Kidney capillary endothelial cell (primary cell): ENCODE data around the gene MIF4GD.
"Not testable (repeated sequence)": the region's sequence is repeated elsewhere in the genome, so short reads cannot be mapped to it uniquely, and the experiment has no call there.

ENCODE experiments used
- DNase-seq: peaks from one replicate; pipeline ENCODE4 v3.0.0-alpha.2; 2018; ENCODE audit warnings: low spot score

Gene MIF4GD

DNA sequence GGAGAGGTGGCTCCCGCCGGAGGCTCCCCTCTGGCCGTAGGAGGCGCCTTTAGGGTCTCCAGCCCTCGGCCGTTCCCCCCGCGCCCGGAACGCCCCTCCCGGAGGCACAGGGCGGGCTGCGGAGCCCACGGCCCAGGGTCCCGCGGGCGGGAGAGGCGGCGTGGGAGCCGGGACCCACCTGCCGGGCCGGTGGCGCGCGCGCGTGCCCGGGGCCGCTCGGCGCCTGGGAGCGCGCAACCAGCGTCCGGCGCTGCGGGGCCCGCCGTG is at the start of gene MIF4GD:
MIF4GD (minus strand) TSS at position 266 of the 267 bp plus-strand sequence. CDS start 1,036 bp downstream, outside the sequence.
- DNase-seq, result no peak

- DNase-seq, result no peak
Measured at GRCh38 chr17:75319904-75320691, 49.1 kb upstream of the MIF4GD start.

- DNase-seq, result no peak
Measured at GRCh38 chr17:75318615-75319222, 47.7 kb upstream of the MIF4GD start.

- DNase-seq, result no peak
Measured at GRCh38 chr17:75318211-75318610, 47.2 kb upstream of the MIF4GD start.

DNA sequence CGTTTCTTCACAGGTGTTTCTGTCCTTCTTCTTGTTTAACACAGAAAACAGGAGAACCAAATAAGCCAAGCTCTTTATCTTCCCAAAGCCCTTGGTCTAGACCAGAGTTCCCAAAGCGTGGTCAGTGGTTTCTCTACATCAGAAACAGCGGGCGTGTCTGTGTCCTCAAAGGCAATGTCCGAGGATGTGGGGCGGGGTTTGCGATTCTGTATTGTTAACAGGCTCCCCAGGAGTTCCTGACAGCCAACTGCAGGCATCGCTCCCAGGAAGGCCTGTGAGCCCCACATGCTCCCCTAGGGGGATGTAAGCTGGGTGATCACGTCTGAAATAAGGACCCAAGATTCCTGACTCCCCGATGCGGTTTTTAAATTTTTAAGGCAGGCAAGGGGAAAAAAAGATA is 46.6 kb upstream of the MIF4GD start:
- DNase-seq, result no peak

GRCh38 chr17:75316253-75316652 is 45.2 kb upstream of the MIF4GD start:
- DNase-seq, result no peak

- DNase-seq, result no peak
Measured at GRCh38 chr17:75315541-75316243, 44.7 kb upstream of the MIF4GD start.

- no peak for DNase-seq
Measured at GRCh38 chr17:75313941-75314551, 43.0 kb upstream of the MIF4GD start.

DNA sequence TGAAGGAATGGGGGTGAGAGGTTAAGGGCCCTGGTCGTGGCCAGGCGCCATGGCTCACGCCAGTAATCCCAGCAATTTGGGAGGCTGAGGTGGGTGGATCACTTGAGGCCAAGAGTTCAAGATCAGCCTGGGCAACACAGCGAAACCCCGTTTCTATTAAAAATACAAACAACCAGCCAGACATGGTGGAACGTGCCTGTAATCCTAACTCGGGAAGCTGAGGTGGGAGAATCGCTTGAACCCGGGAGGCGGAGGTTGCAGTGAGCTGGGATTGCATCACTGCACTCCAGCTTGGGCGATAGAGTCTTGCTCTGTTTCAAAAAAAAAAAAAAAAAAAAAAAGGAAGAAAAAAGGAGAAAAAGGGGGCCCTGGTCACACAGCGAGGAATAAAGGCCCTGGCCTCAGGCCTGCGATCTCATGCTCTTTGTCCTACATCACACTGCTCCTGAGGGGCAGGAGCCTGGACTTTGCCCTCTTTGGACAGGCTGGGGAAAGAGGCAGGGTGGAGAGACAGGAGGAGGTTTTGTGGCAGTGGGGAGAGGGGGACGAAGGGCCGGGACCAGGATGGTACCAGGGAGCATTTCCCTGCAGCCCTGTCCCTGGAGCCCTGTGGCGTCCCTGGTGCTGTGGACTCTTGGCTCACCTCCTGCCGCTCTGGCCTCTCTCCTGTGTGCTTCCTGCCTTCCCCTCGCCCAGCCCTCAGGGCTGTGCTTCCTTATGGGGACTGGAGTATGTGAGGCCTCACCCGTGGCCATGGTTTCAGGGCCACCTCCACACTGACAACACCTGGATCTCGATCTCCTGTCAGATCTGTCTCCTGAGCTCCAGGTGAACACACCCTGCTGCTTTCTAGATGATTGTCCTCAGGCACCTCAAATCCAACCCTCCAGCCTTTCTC is 38.0 kb upstream of the MIF4GD start:
- no peak for DNase-seq

DNA sequence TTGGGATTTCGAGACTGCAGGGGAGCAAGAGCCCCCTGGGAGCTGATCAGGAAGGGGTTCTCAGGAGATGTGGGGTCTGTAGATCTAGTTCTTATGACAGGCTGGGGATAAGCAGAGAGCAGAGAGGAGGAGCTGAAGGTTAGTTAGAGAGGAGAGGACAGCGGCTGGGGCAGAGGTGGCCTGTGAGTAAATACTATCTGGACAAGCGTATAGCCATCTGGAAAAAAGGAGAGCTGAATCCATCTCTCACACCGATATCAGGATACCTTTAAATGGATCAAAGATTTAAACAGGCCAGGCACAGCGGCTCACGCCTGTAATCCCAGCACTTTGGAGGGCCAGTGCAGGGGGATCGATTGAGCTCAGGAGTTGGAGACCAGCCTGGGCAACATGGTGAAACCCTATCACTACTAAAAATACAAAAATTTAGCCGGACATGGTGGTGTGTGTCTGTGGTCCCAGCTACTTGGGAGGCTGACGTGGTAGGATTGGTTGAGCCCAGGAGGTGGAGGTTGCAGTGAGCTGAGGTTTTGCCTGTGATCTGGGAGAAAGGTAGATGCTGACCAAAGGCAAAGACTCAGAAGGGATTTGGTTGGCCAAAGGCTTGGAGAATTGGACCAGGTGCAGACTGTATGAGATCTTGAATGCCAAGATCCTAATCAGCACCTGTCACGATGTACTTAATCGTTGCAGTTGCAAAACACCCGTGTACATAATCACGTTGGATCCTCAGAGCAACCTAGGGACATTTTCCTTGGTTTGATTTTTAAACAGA is 37.1 kb upstream of the MIF4GD start:
- DNase-seq, result no peak

DNA sequence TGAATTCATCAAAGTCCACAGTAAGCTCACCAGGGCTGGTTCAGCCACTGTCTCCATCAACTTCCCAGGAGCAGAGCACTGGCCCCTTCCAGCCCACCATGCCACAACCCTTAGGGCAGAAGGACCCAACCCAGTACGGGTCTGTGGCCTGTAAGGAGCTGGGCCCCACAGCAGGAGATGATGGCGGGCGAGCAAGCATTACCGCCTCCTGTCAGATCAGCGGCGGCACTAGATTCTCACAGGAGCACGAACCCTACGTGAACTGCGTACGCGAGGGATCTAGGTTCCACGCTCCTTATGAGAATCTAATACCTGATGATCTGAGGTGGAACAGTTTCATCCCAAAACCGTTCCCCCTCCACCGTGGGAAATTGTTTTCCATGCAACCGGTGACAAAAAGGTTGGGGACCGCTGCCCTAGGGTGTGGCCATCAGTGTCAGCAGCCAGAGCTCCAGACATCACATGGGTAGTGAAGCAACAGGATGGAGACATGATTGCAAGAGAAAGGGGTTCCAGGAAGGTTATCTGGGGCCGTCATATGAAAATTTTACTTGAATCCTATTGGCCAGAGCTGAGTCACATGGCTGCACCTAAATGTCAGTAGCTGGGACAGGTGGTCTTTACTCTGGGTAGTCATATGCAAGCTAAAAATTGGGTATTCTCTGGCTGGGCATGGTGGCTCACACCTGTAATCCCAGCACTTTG is 30.6 kb upstream of the MIF4GD start:
- DNase-seq, result no peak

GRCh38 chr17:75301049-75301448 is 30.0 kb upstream of the MIF4GD start:
- DNase-seq, result no peak

DNA sequence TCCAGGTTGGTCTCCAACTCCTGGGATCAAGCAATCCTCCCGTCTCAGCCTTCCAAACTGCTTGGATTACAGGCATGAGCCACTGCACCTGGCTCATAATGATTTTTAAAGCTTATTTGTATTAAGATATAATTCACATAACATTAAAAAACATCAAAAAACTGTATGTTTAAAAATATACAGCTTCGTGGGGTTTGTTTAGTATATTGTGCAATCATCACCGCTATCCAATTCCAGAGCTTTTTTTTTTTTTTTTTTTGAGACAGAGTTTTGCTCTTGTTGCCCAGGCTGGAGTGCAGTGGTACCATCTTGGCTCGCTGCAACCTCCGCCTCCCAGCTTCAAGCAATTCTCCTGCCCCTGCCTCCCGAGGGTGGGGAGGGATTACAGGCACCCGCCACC is 29.2 kb upstream of the MIF4GD start:
- no peak for DNase-seq

GRCh38 chr17:75295201-75296158 is 24.4 kb upstream of the MIF4GD start:
- no peak for DNase-seq

DNA sequence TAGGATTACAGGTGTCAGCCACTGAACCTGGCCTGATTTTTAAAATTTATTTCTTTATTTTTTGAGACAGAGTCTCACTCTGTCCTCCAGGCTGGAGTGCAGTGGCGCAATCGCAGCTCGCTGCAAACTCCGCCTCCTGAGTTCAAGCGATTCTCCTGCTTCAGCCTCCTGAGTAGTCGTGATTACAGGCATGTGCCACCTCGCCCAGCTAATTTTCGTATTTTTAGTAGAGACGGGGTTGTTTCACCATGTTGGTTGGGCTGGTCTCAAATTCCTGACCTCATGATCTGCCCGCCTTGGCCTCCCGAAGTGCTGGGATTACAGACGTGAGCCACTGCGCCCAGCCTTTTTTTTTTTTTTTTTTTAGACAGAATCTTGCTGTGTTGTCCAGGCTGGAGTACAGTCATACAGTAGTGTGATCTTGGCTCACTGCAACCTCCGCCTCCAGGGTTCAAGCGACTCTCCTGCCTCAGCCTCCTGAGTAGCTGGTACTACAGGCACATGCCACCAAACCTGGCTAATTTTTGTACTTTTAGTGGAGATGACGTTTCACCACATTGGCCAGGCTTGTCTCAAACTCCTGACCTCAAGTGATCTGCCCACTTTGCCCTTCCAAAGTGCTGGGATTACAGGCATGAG is 21.9 kb upstream of the MIF4GD start:
- not testable (repeated sequence) for DNase-seq

- peak; percentile 72 for DNase-seq
Measured at GRCh38 chr17:75289832-75290337, 18.9 kb upstream of the MIF4GD start.

DNA sequence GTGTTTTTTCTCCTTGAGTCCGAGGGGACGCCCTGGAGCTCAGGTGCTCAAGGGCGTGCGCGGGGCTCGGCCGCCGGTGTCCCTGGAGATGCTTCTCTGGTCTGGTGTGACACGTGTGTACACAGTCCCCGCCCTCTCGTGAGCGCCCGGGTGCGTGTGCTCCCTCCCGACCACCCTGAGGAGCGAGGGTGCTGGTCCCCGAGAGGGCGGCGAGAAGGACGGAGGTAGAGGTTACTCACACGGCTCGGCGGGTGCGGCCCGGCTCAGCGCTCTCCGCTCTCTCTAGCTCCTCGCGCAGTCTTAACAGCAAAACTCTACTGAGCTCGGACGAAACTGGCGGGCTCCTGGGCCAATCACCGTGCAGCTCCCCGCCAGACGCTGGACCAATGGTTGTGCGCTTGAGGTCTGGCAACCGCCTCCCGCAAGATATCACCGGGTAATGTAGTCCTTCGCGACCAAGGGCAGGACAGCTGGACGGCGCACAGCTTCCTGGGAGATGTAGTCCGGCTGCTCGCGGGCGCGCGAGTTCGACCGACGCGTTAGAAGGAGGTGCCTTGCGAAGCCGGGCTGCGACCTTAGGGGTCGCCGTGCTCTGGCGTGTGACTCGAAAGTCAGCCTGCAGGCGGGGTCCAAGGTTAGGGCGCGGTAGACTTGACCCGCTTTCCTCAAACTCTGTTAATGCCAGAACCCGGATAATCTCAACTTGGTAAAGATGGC is 18.2 kb upstream of the MIF4GD start, which contains the start of gene SLC25A19:
SLC25A19 (minus strand) TSS at position 319 of the 717 bp plus-strand sequence. CDS start 2,669 bp downstream, outside the sequence.
- DNase-seq, result peak; percentile 99

- DNase-seq, result no peak
Measured at GRCh38 chr17:75288770-75289114, 17.7 kb upstream of the MIF4GD start.
